ENCODE measurements around the gene HRG. TPM values are rescaled to one million over a fixed set of nuclear protein-coding genes. Genes with fewer than 3 reads are reported as not detected.

The HRG gene
- total and polyA plus RNA-seq, 2 of the 4 experiments (the other 2 are of a cell fraction), result not detected

DNA sequence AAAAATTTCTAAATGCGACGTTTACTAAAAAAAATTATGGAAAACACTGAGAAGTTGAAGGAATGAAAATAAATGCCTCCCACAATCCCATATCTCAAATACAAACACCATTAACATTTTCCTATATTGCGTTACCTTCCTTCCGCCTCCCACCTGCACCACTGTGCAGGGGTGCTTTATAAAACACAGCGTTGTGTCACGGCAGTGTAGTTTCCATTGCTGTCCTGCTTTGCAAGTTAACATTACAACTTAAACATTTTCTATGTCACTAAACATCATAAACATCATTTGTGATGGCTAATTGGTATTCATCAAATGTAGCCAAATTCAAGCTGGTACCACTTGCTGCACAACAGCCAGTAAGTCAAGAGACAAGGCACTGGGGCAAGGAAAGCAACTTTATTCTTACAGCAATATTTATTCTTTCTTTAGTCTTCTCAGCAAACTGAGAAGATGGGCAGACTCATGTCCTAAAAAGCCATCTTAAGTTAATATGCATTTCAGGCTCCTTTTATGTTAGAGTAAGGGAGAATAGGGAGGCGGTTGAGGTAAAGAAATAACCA is 37.9 kb upstream of the HRG start:
- Histone ChIP-seq H4K5ac (ENCODE audit: low read depth, low read length) (no peak overlapping the region), H3K9ac (ENCODE audit: low read depth, low read length) (no peak overlapping the region), H4K20me1 (ENCODE audit: insufficient read depth, low read length) (no peaks in the 10 kb centered on the region), H2AK5ac (ENCODE audit: low read depth, low read length) (no peak overlapping the region), H2BK120ac (ENCODE audit: low read depth, low read length) (no peak overlapping the region), H3K27ac (ENCODE audit: insufficient read depth, low read length) (no peak overlapping the region), H3K4me2 (ENCODE audit: low read depth, low read length) (no peak overlapping the region), H2BK20ac (ENCODE audit: low read depth, low read length) (no peak overlapping the region), H3K9me3 (ENCODE audit: control insufficient read depth, insufficient read depth, low read length) (no peaks in the 10 kb centered on the region), H3K4ac (ENCODE audit: low read depth, low read length) (no peak overlapping the region), H3K4me3 (ENCODE audit: insufficient read depth, low read depth, low read length) (no peak overlapping the region), H2AK9ac (replicated peaks; ENCODE audit: low read depth, low read length, poor library complexity) (no peak overlapping the region), H3K36me3 (ENCODE audit: control insufficient read depth, insufficient read depth, low read length) (no peaks in the 10 kb centered on the region), H2AFZ (replicated peaks; ENCODE audit: low read length, poor library complexity) (no peak overlapping the region), H3K79me1 (ENCODE audit: low read depth in 1 of 2, low read length in 2 of 2) (no peaks in the 10 kb centered on the region), H2BK15ac (ENCODE audit: low read depth, low read length) (no peak overlapping the region), H3K14ac (replicated peaks; ENCODE audit: low read depth, low read length) (no peak overlapping the region), H4K91ac (ENCODE audit: insufficient read depth, low read depth, low read length) (no peak overlapping the region), H3K18ac (ENCODE audit: low read depth, low read length) (no peak overlapping the region), H3K27me3 (ENCODE audit: control insufficient read depth, insufficient read depth, low read length) (peaks cover 3% of the 10 kb centered on the region), H2BK5ac (ENCODE audit: low read depth, low read length, poor library complexity, severe bottlenecking) (no peak overlapping the region), H4K8ac (ENCODE audit: low read depth in 2 of 2, low read length in 2 of 2) (no peak overlapping the region), H3K56ac (ENCODE audit: extremely low read depth, insufficient read depth, low read length) (no peak overlapping the region), H3K9me1 (ENCODE audit: insufficient read depth, low read length) (no peaks in the 10 kb centered on the region), H3K4me1 (ENCODE audit: control insufficient read depth, insufficient read depth, low read length) (no peaks in the 10 kb centered on the region), H3K23ac (ENCODE audit: low read depth, low read length) (no peak overlapping the region)
- ChIA-PET CTCF (no interaction called here), POLR2A (ENCODE audit: unreplicated experiment) (no interaction called here)
- WGBS, 2 experiments (ENCODE audit: extremely low coverage in 2 of 2, insufficient read length in 1 of 2), result 96 to 100% methylated on average over 2 to 3 of the region's 7 CpGs
- intact Hi-C loops (cut with micrococcal nuclease) (no loop called here), dilution Hi-C loops (cut with HindIII; ENCODE audit: low sequenced_read_pairs, unreplicated experiment) (no loop called here), in situ Hi-C loops (cut with MboI; ENCODE audit: low sequenced_read_pairs) (no loop called here)
- DNase-seq (no peak), ATAC-seq (ENCODE audit: low read depth) (no peak)
- BruUV-seq (replicated peaks), result no TSS peak
- TF ChIP-seq BHLHE40 (IDR thresholded peaks at IDR 0.05; ENCODE audit: low read depth, low read length) (no peak), MXI1 (IDR thresholded peaks at IDR 0.05; ENCODE audit: borderline replicate concordance, low read depth, low read length) (no peak), CHD1 (IDR thresholded peaks at IDR 0.05; ENCODE audit: low read depth, low read length) (no peak), MAFK (IDR thresholded peaks at IDR 0.05; ENCODE audit: low read depth, low read length) (no peak), RAD21 (IDR thresholded peaks at IDR 0.05; ENCODE audit: low read length) (no peak), USF2 (IDR thresholded peaks at IDR 0.05; ENCODE audit: low read depth, low read length) (no peak), MAZ (IDR thresholded peaks at IDR 0.05; ENCODE audit: borderline replicate concordance, low read depth, low read length) (no peak), CEBPB (IDR thresholded peaks at IDR 0.05; ENCODE audit: low read depth, low read length) (no peak), NFE2L2 (IDR thresholded peaks at IDR 0.05; ENCODE audit: low read depth, low read length) (no peak)
- TF ChIP-seq, protein P1, sequence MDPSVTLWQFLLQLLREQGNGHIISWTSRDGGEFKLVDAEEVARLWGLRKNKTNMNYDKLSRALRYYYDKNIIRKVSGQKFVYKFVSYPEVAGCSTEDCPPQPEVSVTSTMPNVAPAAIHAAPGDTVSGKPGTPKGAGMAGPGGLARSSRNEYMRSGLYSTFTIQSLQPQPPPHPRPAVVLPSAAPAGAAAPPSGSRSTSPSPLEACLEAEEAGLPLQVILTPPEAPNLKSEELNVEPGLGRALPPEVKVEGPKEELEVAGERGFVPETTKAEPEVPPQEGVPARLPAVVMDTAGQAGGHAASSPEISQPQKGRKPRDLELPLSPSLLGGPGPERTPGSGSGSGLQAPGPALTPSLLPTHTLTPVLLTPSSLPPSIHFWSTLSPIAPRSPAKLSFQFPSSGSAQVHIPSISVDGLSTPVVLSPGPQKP (IDR thresholded peaks at IDR 0.05; ENCODE audit: borderline replicate concordance, low read depth, low read length), result no peak
